Neural cell (in vitro differentiated cells): ENCODE data around the gene KDM2A. TPM values are rescaled to one million over a fixed set of nuclear protein-coding genes. Genes with fewer than 3 reads are reported as not detected.
A peak's percentile ranks its signal among the peaks of the same experiment; 100 is the strongest.

ENCODE experiments used
- H2AFZ ChIP-seq: fragments of 200-600, 300-800 bp; sonication (generic), shearing (Covaris generic); 2 replicates; pipeline ENCODE4 v1.6.0; 2014; ENCODE audit warnings: low read depth, mild to moderate bottlenecking, antibody characterized with exemption, low read length, moderate library complexity
- H3F3A ChIP-seq: fragments of 200-600 bp; shearing (Covaris generic); 2 replicates; pipeline ENCODE4 v1.6.1; 2016; ENCODE audit warnings: mild to moderate bottlenecking, moderate library complexity, mixed read lengths, antibody characterized with exemption, low read length; ENCODE audit not compliant: insufficient read depth, poor library complexity, severe bottlenecking
- H3K27ac ChIP-seq: fragments of 200-600, 300-800 bp; sonication (generic), shearing (Covaris generic); 2 replicates; pipeline ENCODE4 v1.5.1; 2014; ENCODE audit warnings: mild to moderate bottlenecking, low read length, moderate library complexity
- H3K27me3 ChIP-seq: fragments of 300-800, 200-600 bp; sonication (generic), shearing (Covaris generic); 2 replicates; pipeline ENCODE4 v1.6.0; 2014; ENCODE audit warnings: mild to moderate bottlenecking, low read depth, low read length, moderate library complexity; ENCODE audit not compliant: insufficient read depth
- H3K36me3 ChIP-seq: fragments of 300-800, 200-600 bp; sonication (generic), shearing (Covaris generic); 2 replicates; pipeline ENCODE4 v1.5.1; 2014; ENCODE audit warnings: mild to moderate bottlenecking, antibody characterized with exemption, low read length, moderate library complexity; ENCODE audit not compliant: insufficient read depth
- H3K4me2 ChIP-seq: fragments of 300-800, 200-600 bp; sonication (generic), shearing (Covaris generic); 2 replicates; pipeline ENCODE4 v1.6.0; 2014; ENCODE audit warnings: mild to moderate bottlenecking, low read length
- H3K4me3 ChIP-seq: fragments of 300-800, 200-600 bp; sonication (generic), shearing (Covaris generic); 2 replicates; pipeline ENCODE4 v1.5.1; 2014; ENCODE audit warnings: mild to moderate bottlenecking, low read length, moderate library complexity
- H3K79me2 ChIP-seq: fragments of 200-600 bp; shearing (Covaris generic); replicated peaks from 2 replicates; pipeline ENCODE4 v1.6.0; 2014; ENCODE audit warnings: mild to moderate bottlenecking, low read length, moderate library complexity; ENCODE audit not compliant: insufficient read depth
- H3K9ac ChIP-seq: fragments of 300-800, 200-600 bp; sonication (generic), shearing (Covaris generic); 2 replicates; pipeline ENCODE4 v1.6.1; 2016; ENCODE audit warnings: mild to moderate bottlenecking, low read length, mixed read lengths
- H3K9me2 ChIP-seq: fragments of 200-600 bp; shearing (Covaris generic); 2 replicates; pipeline ENCODE4 v1.6.1; 2016; ENCODE audit warnings: mild to moderate bottlenecking, low read length, mixed read lengths; ENCODE audit not compliant: insufficient read depth
- H3K9me3 ChIP-seq: fragments of 200-600, 300-800 bp; sonication (generic), shearing (Covaris generic); 2 replicates; pipeline ENCODE4 v1.6.1; 2016; ENCODE audit warnings: mild to moderate bottlenecking, mixed run types, low read length, moderate library complexity, mixed read lengths
- H4K20me1 ChIP-seq: fragments of 200-600 bp; shearing (Covaris generic); 2 replicates; pipeline ENCODE4 v1.6.1; 2016; ENCODE audit warnings: mild to moderate bottlenecking, mixed run types; ENCODE audit not compliant: insufficient read depth
- EP300 ChIP-seq: fragments of 450-650 bp; conservative IDR thresholded peaks from 2 replicates; pipeline ENCODE4 v1.6.1; 2014; ENCODE audit warnings: antibody characterized with exemption, mild to moderate bottlenecking, moderate library complexity; ENCODE audit not compliant: poor library complexity, severe bottlenecking
- EZH2 ChIP-seq: fragments of 200-600, 300-800 bp; shearing (Covaris generic), sonication (generic); IDR thresholded peaks from 2 replicates; pipeline ENCODE4 v1.6.1; 2014; ENCODE audit warnings: antibody characterized with exemption, low read length, borderline replicate concordance, mild to moderate bottlenecking; ENCODE audit not compliant: insufficient read depth, poor library complexity, severe bottlenecking
- MXI1 ChIP-seq: fragments of 450-650 bp; conservative IDR thresholded peaks from 2 replicates; pipeline ENCODE4 v1.6.1; 2014; ENCODE audit warnings: antibody characterized with exemption, mild to moderate bottlenecking; ENCODE audit not compliant: poor library complexity, severe bottlenecking
- POLR2AphosphoS5 ChIP-seq: IDR thresholded peaks from 2 replicates; pipeline ENCODE4 v1.6.1; 2012
- RAD21 ChIP-seq: fragments of 450-650 bp; conservative IDR thresholded peaks from 2 replicates; pipeline ENCODE4 v1.6.1; 2014; ENCODE audit warnings: antibody characterized with exemption, mild to moderate bottlenecking, moderate library complexity
- SMC3 ChIP-seq: fragments of 450-650 bp; conservative IDR thresholded peaks from 2 replicates; pipeline ENCODE4 v1.6.1; 2014; ENCODE audit warnings: antibody characterized with exemption, mild to moderate bottlenecking, moderate library complexity; ENCODE audit not compliant: poor library complexity
- TAF1 ChIP-seq: IDR thresholded peaks from 2 replicates; pipeline ENCODE4 v1.6.1; 2012; ENCODE audit warnings: low read depth
- polyA plus RNA-seq: library from polyadenylated mRNA; depleted of rRNA; stranded (reverse); fragments of >200 nt; gene quantifications from 2 replicates; pipeline ENCODE4 v1.2.3, GENCODE V29; 2014
- TF ChIP-seq, protein P1 (sequence below): IDR thresholded peaks from 2 replicates; pipeline ENCODE4 v1.6.1; 2012; ENCODE audit warnings: borderline replicate concordance
- TF ChIP-seq, protein P2 (sequence below): fragments of 450-650 bp; IDR thresholded peaks from 2 replicates; pipeline ENCODE4 v1.5.1; 2014; ENCODE audit warnings: antibody characterized with exemption, mild to moderate bottlenecking, moderate library complexity; ENCODE audit not compliant: poor library complexity, severe bottlenecking

The KDM2A gene
- polyA plus RNA-seq, 1 donor from 2014 or later = 12.4 TPM

DNA sequence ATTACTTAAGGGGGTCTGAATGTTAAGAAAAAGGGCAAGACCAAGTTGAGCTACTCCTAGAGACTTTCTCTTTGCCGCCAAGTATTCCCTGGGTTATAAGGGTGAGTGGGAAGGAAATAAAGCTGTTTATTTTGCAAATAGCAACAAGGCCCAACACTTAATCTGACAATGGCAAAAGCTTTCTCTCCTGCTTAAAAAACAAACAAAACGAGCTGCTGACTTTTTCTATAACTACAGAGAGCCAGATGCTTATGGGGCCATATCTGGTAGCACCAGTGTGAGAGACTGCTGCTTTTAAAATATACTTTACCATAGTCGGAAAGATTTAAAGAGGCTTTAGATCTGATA lies 2.3 kb upstream of the KDM2A start:
- Histone ChIP-seq H4K20me1 (no peaks in the 10 kb centered on the region), H3K4me3 (no peak overlapping the region), H3K36me3 (no peaks in the 10 kb centered on the region), H3K4me2 (peak overlapping the region; percentile 7), H2AFZ (no peak overlapping the region), H3F3A (no peaks in the 10 kb centered on the region), H3K9me2 (no peaks in the 10 kb centered on the region), H3K9me3 (no peaks in the 10 kb centered on the region), H3K27me3 (no peaks in the 10 kb centered on the region), H3K9ac (no peak overlapping the region), H3K27ac (no peak overlapping the region), H3K79me2 (peaks cover 22% of the 10 kb centered on the region)
- TF ChIP-seq EP300 (no peak), TAF1 (no peak), EZH2 (no peak), RAD21 (no peak), SMC3 (no peak), POLR2AphosphoS5 (no peak), MXI1 (no peak)
- TF ChIP-seq, protein P1, sequence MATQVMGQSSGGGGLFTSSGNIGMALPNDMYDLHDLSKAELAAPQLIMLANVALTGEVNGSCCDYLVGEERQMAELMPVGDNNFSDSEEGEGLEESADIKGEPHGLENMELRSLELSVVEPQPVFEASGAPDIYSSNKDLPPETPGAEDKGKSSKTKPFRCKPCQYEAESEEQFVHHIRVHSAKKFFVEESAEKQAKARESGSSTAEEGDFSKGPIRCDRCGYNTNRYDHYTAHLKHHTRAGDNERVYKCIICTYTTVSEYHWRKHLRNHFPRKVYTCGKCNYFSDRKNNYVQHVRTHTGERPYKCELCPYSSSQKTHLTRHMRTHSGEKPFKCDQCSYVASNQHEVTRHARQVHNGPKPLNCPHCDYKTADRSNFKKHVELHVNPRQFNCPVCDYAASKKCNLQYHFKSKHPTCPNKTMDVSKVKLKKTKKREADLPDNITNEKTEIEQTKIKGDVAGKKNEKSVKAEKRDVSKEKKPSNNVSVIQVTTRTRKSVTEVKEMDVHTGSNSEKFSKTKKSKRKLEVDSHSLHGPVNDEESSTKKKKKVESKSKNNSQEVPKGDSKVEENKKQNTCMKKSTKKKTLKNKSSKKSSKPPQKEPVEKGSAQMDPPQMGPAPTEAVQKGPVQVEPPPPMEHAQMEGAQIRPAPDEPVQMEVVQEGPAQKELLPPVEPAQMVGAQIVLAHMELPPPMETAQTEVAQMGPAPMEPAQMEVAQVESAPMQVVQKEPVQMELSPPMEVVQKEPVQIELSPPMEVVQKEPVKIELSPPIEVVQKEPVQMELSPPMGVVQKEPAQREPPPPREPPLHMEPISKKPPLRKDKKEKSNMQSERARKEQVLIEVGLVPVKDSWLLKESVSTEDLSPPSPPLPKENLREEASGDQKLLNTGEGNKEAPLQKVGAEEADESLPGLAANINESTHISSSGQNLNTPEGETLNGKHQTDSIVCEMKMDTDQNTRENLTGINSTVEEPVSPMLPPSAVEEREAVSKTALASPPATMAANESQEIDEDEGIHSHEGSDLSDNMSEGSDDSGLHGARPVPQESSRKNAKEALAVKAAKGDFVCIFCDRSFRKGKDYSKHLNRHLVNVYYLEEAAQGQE = no peak
- TF ChIP-seq, protein P2, sequence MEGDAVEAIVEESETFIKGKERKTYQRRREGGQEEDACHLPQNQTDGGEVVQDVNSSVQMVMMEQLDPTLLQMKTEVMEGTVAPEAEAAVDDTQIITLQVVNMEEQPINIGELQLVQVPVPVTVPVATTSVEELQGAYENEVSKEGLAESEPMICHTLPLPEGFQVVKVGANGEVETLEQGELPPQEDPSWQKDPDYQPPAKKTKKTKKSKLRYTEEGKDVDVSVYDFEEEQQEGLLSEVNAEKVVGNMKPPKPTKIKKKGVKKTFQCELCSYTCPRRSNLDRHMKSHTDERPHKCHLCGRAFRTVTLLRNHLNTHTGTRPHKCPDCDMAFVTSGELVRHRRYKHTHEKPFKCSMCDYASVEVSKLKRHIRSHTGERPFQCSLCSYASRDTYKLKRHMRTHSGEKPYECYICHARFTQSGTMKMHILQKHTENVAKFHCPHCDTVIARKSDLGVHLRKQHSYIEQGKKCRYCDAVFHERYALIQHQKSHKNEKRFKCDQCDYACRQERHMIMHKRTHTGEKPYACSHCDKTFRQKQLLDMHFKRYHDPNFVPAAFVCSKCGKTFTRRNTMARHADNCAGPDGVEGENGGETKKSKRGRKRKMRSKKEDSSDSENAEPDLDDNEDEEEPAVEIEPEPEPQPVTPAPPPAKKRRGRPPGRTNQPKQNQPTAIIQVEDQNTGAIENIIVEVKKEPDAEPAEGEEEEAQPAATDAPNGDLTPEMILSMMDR = no peak

DNA sequence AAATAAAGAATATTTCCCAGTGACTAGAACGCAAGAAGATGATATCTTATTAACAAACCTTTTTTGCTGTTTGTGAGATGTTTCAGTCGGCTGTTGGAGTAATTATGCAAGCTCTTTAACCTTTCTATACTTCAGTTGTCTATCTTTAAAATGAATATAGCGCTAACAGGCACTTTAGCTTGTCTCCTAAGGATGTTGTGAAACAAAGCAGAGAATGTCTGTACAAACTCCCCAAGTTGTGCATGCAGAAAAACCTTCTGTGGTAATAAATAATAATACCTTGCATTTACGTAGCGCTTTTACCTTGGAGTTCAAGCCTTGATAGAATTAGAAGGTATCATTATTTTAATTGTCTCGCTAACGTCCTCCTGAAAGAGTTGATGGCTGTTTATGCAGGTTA lies 1.9 kb upstream of the KDM2A start:
- Histone ChIP-seq H3K9me2 (no peaks in the 10 kb centered on the region), H3K9ac (no peak overlapping the region), H3K27me3 (no peaks in the 10 kb centered on the region), H3F3A (no peaks in the 10 kb centered on the region), H3K27ac (peak overlapping the region; percentile 45), H3K79me2 (peaks cover 26% of the 10 kb centered on the region), H4K20me1 (no peaks in the 10 kb centered on the region), H3K4me3 (peak overlapping the region; percentile 0), H3K9me3 (no peaks in the 10 kb centered on the region), H2AFZ (no peak overlapping the region), H3K36me3 (no peaks in the 10 kb centered on the region), H3K4me2 (peak overlapping the region; percentile 7)
- TF ChIP-seq TAF1 = no peak
- peak; percentile 17 for TF ChIP-seq POLR2AphosphoS5
- no peak for TF ChIP-seq SMC3
- no peak for TF ChIP-seq MXI1
- TF ChIP-seq, protein P1 = no peak
- TF ChIP-seq EP300 = no peak
- no peak for TF ChIP-seq EZH2
- no peak for TF ChIP-seq RAD21
- TF ChIP-seq, protein P2 = no peak
